ENCODE data around the gene SMAD7. TPM values are rescaled to one million over a fixed set of nuclear protein-coding genes. Genes with fewer than 3 reads are reported as not detected.

Gene SMAD7
- polyA plus RNA-seq, 3 donors = 1.4 to 9.4 (median 1.5) TPM

DNA sequence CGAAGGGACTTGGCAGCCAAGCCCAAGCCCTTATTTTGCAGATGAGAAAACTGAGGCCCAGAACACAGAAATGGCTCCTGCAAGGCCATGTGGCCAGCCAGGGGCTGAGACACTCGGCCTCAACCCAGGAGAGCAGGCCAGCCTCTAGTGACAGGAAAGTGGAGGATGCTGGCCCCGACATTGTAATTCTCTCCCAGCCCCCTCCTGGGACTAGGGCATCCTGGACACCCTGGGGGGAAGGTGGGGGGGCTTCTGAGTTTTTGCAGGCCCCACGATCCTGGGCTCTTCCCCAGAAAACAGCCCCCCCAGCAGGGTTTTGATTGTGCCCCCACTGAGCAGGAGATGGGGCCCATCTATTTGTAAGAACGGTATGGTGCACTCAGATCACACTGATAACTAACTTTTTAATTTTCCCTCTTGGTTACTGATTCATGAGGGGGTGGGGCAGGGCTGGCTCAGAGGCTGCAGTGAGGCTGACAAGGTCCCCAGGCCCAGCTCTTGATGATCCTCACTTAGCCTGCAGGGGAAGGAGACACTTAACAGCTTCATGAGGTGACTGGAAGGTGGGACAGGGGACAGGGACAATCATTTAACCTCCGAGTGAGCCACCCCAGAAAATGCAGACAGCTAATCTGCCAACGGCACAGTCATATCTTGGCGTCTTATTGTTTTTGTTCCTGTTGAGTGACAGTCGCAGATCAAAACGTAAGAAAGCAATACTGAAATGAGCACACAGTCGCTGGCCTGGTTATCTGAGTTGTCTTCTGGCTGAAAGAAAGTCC is 18.9 kb downstream of the SMAD7 start:
- WGBS (ENCODE audit: insufficient coverage) = 85% methylated on average over 4 of the region's 11 CpGs
- H3K27me3 Mint-ChIP-seq (ENCODE audit: low read depth in 3 of 3) = peaks cover 0 to 2% (median 0%) of the 10 kb centered on the region in 3 donors
- intact Hi-C loops (cut with micrococcal nuclease) = no loop called here
- no peaks in the 10 kb centered on the region for H3K27me3 ChIP-seq (ENCODE audit: control insufficient read depth in 2 of 2, insufficient read depth in 2 of 2, low read length in 2 of 2)
- H3K4me1 Mint-ChIP-seq = peaks cover 99% of the 10 kb centered on the region
- TF ChIP-seq, protein P1, sequence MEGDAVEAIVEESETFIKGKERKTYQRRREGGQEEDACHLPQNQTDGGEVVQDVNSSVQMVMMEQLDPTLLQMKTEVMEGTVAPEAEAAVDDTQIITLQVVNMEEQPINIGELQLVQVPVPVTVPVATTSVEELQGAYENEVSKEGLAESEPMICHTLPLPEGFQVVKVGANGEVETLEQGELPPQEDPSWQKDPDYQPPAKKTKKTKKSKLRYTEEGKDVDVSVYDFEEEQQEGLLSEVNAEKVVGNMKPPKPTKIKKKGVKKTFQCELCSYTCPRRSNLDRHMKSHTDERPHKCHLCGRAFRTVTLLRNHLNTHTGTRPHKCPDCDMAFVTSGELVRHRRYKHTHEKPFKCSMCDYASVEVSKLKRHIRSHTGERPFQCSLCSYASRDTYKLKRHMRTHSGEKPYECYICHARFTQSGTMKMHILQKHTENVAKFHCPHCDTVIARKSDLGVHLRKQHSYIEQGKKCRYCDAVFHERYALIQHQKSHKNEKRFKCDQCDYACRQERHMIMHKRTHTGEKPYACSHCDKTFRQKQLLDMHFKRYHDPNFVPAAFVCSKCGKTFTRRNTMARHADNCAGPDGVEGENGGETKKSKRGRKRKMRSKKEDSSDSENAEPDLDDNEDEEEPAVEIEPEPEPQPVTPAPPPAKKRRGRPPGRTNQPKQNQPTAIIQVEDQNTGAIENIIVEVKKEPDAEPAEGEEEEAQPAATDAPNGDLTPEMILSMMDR (IDR thresholded peaks at IDR 0.05) = no peak
- peaks cover 82% of the 10 kb centered on the region for H4K20me1 ChIP-seq (ENCODE audit: insufficient read depth, low read length)
- H3K9me3 ChIP-seq (replicated peaks in 1 of 2; ENCODE audit: control insufficient read depth in 1 of 2, insufficient read depth in 1 of 2, low read length in 2 of 2) = no peaks in the 10 kb centered on the region
- peak overlapping the region in 1 of 2 donors; percentile 61 for H3K4me3 Mint-ChIP-seq
- DNase-seq = no peak
- H3K9ac ChIP-seq (ENCODE audit: insufficient read depth, low read length, poor library complexity, severe bottlenecking) = peak overlapping the region; percentile 15
- peaks cover 89% of the 10 kb centered on the region for H3K79me2 ChIP-seq (ENCODE audit: insufficient read depth, low read length)
- no peak overlapping the region for H2AFZ ChIP-seq (ENCODE audit: insufficient read depth, low read depth, low read length, poor library complexity, severe bottlenecking)
- peak overlapping the region in 1 of 2 donors; percentile 84 for H3K27ac ChIP-seq (ENCODE audit: low read depth in 1 of 2, low read length in 2 of 2)
- H3K36me3 Mint-ChIP-seq = peaks cover 18 to 25% of the 10 kb centered on the region in 2 donors
- peak overlapping the region; percentile 79 for H3K4me2 ChIP-seq (replicated peaks; ENCODE audit: extremely low read depth, low read length, poor library complexity, severe bottlenecking)
- no peaks in the 10 kb centered on the region for H3K36me3 ChIP-seq (replicated peaks in 1 of 2; ENCODE audit: control insufficient read depth in 1 of 2, insufficient read depth in 2 of 2, low read length in 2 of 2)
- H3K4me3 ChIP-seq (replicated peaks in 1 of 3; ENCODE audit: low read depth in 2 of 3, low read length in 3 of 3) = peak overlapping the region in 1 of 3 experiments; percentile 69
- peak overlapping the region; percentile 81 to 94 (median 90) for H3K27ac Mint-ChIP-seq
- H3K4me1 ChIP-seq (ENCODE audit: control insufficient read depth in 1 of 2, insufficient read depth in 2 of 2, low read length in 2 of 2) = peaks cover 98 to 100% of the 10 kb centered on the region in 2 donors
- H3K9me3 Mint-ChIP-seq = no peaks in the 10 kb centered on the region

DNA sequence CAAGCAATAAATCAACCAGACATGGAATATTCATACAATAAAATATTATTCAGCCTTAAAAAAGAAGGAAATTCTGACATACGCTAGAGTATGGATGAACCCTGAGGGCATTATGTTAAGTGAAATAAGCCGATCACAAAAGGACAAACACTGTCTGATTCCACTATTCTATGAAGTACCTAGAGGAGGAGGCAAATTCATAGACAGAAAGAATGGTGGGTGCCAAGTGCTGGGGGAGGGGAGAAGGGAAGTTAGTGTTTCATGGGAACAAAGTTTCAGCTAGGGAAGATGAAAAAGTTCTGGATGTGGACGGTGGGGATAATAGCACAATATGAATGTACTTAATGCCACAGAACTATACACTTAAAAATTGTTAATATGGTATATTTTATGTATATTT is 19.8 kb downstream of the SMAD7 start:
- TF ChIP-seq, protein P1 (IDR thresholded peaks at IDR 0.05) = no peak
- no peaks in the 10 kb centered on the region for H3K36me3 ChIP-seq (replicated peaks in 1 of 2; ENCODE audit: control insufficient read depth in 1 of 2, insufficient read depth in 2 of 2, low read length in 2 of 2)
- peaks cover 22 to 26% of the 10 kb centered on the region in 2 donors for H3K36me3 Mint-ChIP-seq

More for the DNA sequence above, 19.8 kb downstream of the SMAD7 start:
- H3K27ac ChIP-seq (ENCODE audit: low read depth in 1 of 2, low read length in 2 of 2) = peak overlapping the region in 1 of 2 donors; percentile 84
- H3K9ac ChIP-seq (ENCODE audit: insufficient read depth, low read length, poor library complexity, severe bottlenecking) = no peak overlapping the region
- no CpG with 5 or more reads among the region's 3 CpGs for WGBS (ENCODE audit: insufficient coverage)
- intact Hi-C loops (cut with micrococcal nuclease) = no loop called here
- no peak overlapping the region for H2AFZ ChIP-seq (ENCODE audit: insufficient read depth, low read depth, low read length, poor library complexity, severe bottlenecking)
- H3K27me3 Mint-ChIP-seq (ENCODE audit: low read depth in 3 of 3) = peaks cover 0 to 2% (median 1%) of the 10 kb centered on the region in 3 donors
- no peaks in the 10 kb centered on the region for H3K9me3 ChIP-seq (replicated peaks in 1 of 2; ENCODE audit: control insufficient read depth in 1 of 2, insufficient read depth in 1 of 2, low read length in 2 of 2)
- peak overlapping the region in 2 of 7 donors; percentile 23 to 89 for H3K27ac Mint-ChIP-seq
- H3K4me3 ChIP-seq (replicated peaks in 1 of 3; ENCODE audit: low read depth in 2 of 3, low read length in 3 of 3) = no peak overlapping the region
- peaks cover 99% of the 10 kb centered on the region for H3K4me1 Mint-ChIP-seq
- H3K9me3 Mint-ChIP-seq = no peaks in the 10 kb centered on the region
- no peak overlapping the region for H3K4me3 Mint-ChIP-seq
- H3K27me3 ChIP-seq (ENCODE audit: control insufficient read depth in 2 of 2, insufficient read depth in 2 of 2, low read length in 2 of 2) = no peaks in the 10 kb centered on the region
- no peak overlapping the region for H3K4me2 ChIP-seq (replicated peaks; ENCODE audit: extremely low read depth, low read length, poor library complexity, severe bottlenecking)
- DNase-seq = no peak
- peaks cover 79% of the 10 kb centered on the region for H4K20me1 ChIP-seq (ENCODE audit: insufficient read depth, low read length)
- H3K79me2 ChIP-seq (ENCODE audit: insufficient read depth, low read length) = peaks cover 89% of the 10 kb centered on the region
- peaks cover 98 to 99% of the 10 kb centered on the region in 2 donors for H3K4me1 ChIP-seq (ENCODE audit: control insufficient read depth in 1 of 2, insufficient read depth in 2 of 2, low read length in 2 of 2)
